GM13977 (cell line): Measurements from ENCODE around the gene CD1E.
A peak's percentile ranks its signal among the peaks of the same experiment; 100 is the strongest.
"Not testable (repeated sequence)": the region's sequence is repeated elsewhere in the genome, so short reads cannot be mapped to it uniquely, and the experiment has no call there.

ENCODE experiments used
- DNase-seq: peaks from one replicate; pipeline ENCODE4 v3.0.0; 2012; ENCODE audit warnings: low spot score
- CTCF ChIP-seq: IDR thresholded peaks from 2 replicates; pipeline ENCODE4 v1.5.1; 2012; ENCODE audit warnings: mild to moderate bottlenecking, control low read depth; ENCODE audit not compliant: insufficient read depth; ENCODE audit errors: extremely low read depth, missing control alignments
- in situ Hi-C: fragments of 300-500 bp; cut with MboI; formaldehyde crosslinking; loops from one replicate; pipeline ENCODE4 v1.12.0; 2022; ENCODE audit warnings: low sequenced_read_pairs, low pct_unique_long_range_greater_than_20kb, mixed read lengths, inconsistent platforms; ENCODE audit not compliant: unreplicated experiment

The CD1E gene

DNA sequence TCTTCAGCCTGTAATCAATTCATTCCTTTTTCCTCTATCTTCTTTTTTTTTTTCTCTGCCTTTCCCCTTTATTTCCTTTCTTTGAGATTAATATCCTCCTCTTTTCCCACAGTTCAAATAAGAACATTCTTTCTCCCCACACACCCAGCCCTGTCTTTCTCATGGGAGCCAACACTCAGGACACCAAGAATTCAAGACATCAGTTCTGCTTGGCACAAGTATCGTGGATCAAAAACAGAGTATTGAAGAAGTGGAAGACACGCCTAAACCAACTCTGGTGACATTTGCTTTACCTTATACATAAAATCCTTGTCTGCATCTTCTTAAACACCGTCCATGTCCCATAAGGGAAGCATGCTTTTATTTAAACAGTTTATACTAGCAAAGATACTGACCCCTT lies 2.9 kb downstream of the CD1E start:
- no peak for DNase-seq
- TF ChIP-seq CTCF: no peak
- in situ Hi-C loops: no loop called here

DNA sequence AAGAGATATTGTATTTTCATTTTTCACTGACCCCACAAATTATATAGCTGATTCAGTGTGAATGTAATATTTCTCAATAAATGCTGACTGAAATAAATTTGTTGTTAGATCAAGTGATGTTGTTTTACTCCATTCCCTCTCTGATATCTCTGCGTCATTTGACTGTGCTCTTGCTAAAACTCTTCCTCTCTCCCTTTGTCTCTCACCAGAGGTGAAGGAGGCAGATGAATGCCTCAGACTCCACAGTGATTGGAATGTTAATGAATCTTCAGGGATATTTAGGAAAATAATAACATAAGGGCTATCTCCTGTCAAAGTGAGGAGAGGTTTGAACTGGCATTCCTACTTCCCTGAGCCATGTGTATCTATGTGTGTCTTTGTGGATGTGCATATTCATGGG lies 3.7 kb downstream of the CD1E start:
- in situ Hi-C loops: no loop called here
- no peak for TF ChIP-seq CTCF

GRCh38 chr1:158362482-158362881 lies 8.8 kb downstream of the CD1E start:
- no peak for DNase-seq
- no peak for TF ChIP-seq CTCF
- in situ Hi-C loops: no loop called here

More for the DNA sequence above, 3.7 kb downstream of the CD1E start:
- no peak for DNase-seq

DNA sequence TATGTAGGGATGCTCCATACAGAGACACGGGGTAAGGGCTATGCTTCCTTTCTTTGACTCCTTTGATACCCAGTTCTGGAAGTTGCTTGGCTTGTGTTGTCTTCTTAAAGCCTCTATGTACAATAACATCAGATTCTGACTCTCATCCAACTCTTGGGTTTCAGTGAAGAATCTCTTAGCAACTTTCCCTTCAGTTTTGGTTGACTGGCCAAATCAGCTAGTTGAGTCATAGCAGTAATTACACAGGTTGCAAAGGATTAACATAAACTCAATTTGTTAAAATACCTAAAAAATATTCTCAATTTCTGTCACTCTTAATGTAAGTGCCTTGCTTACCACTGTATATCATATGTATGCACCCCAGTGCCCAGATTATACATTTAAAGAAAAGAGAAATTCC lies 9.2 kb downstream of the CD1E start:
- DNase-seq: no peak
- TF ChIP-seq CTCF: no peak
- in situ Hi-C loops: no loop called here

- no peak for TF ChIP-seq CTCF
- in situ Hi-C loops: no loop called here
Measured at GRCh38 chr1:158366783-158367182, 13.1 kb downstream of the CD1E start.

DNA sequence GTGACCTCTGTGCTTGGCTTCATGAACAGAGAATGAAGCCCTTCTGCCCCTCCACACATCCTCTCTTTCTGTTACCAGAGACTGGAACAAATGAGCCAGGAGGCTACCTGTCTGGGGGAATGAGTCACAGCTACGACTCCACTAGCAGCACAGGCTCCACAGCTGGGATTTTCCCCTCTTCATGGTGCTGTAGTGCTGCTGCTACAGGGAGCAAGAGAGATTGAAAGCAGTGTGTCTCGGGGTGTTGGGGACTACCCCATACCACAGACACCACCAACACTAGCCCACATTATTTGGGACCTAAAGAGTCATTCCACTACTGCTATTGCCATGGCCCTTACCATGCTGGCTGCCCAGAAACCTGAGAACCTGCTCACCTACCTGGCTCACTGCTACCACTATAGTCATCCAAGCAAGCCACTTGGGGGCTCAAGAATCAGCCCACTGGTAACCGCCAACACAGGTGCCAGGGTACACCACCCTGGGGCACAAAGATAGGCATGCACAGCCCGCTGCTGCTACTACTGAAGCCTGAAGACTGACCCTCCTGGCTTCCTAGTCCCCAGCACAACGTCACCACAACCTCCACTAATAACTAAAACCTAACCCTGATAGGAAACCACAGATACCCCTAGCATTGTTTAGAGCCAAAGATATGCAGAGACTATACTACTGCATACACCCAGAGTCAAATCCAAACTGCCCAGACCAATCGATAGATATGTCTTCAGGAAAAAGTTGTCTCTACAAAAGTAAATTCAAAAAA lies 17.7 kb downstream of the CD1E start:
- in situ Hi-C loops: no loop called here
- TF ChIP-seq CTCF: no peak
- DNase-seq: peak; percentile 53

More at GRCh38 chr1:158366783-158367182, 13.1 kb downstream of the CD1E start:
- no peak for DNase-seq

- in situ Hi-C loops, DNase-seq: not testable (repeated sequence)
Measured at GRCh38 chr1:158374101-158374500, 20.4 kb downstream of the CD1E start.
